ENCODE data around the gene SUZ12. TPM values are rescaled to one million over a fixed set of nuclear protein-coding genes. Genes with fewer than 3 reads are reported as not detected.

The SUZ12 gene
- total and polyA plus RNA-seq, 9 of the 15 experiments (the other 6 are each of a cell fraction or from before 2014, with no cell fraction given) = 19.5 to 64.3 (median 47.2) TPM

- TF ChIP-seq USF2 (CRISPR knock-in tag; IDR thresholded peaks at IDR 0.05) = peak; percentile 21; the same call in 1 of the 2 replicates
These were observed at the start of gene SUZ12 (continued) for GRCh38 chr17:31936615-31937609.

GRCh38 chr17:31888124-31888523 lies 48.7 kb upstream of the SUZ12 start:
- Histone ChIP-seq H4K20me1 (replicated peaks; ENCODE audit: control insufficient read depth, insufficient read depth, low read length) (no peaks in the 10 kb centered on the region), H3K36me3 (ENCODE audit: control insufficient read depth, insufficient read depth, low read length) (peaks cover 89% of the 10 kb centered on the region), H3K4me2 (ENCODE audit: insufficient read depth, low read length) (no peak overlapping the region), H3K9ac (ENCODE audit: insufficient read depth in 1 of 2, low read depth in 2 of 2, low read length in 2 of 2) (no peak overlapping the region), H3K79me2 (ENCODE audit: control insufficient read depth, insufficient read depth, low read length) (no peaks in the 10 kb centered on the region), H3K4me3 (no peak overlapping the region), H3K27me3 (ENCODE audit: control insufficient read depth in 2 of 2, insufficient read depth in 2 of 2, low read length in 2 of 2) (no peaks in the 10 kb centered on the region), H3K9me3 (replicated peaks; ENCODE audit: control insufficient read depth, insufficient read depth, low read depth, low read length) (no peaks in the 10 kb centered on the region), H3K27ac (ENCODE audit: extremely low read depth, low read depth, low read length) (no peak overlapping the region), H3K4me1 (replicated peaks in 1 of 2; ENCODE audit: control insufficient read depth in 2 of 2, insufficient read depth in 2 of 2, low read length in 2 of 2) (no peaks in the 10 kb centered on the region), H2AFZ (ENCODE audit: low read depth, low read length) (no peak overlapping the region), H3K9me1 (ENCODE audit: control insufficient read depth, insufficient read depth, low read length) (no peaks in the 10 kb centered on the region)
- FAIRE-seq = no peak
- WGBS (ENCODE audit: insufficient coverage, low coverage, missing lambda C conversion rate) = 93% methylated on average over 4 of the region's 4 CpGs
- no peak for DNase-seq (ENCODE audit: extremely low read depth in 1 of 4, low spot score in 3 of 4)
- no peak for TF ChIP-seq RBM39 (optimal IDR thresholded peaks at IDR 0.05; ENCODE audit: low read depth, low read length)
- TF ChIP-seq SRSF1 (IDR thresholded peaks at IDR 0.05; ENCODE audit: low read depth, low read length) = no peak
- TF ChIP-seq ZNF354B (CRISPR knock-in tag; IDR thresholded peaks at IDR 0.05) = no peak
- TF ChIP-seq SAFB (IDR thresholded peaks at IDR 0.05; ENCODE audit: borderline replicate concordance, low read depth, low read length) = no peak
- TF ChIP-seq NR4A1 (CRISPR knock-in tag; IDR thresholded peaks at IDR 0.05) = no peak
- TF ChIP-seq NR4A1 (tag; IDR thresholded peaks at IDR 0.05) = no peak
- TF ChIP-seq RUNX1 (IDR thresholded peaks at IDR 0.05; ENCODE audit: low read depth) = no peak
- no peak for TF ChIP-seq ARHGAP35 (IDR thresholded peaks at IDR 0.05; ENCODE audit: partially characterized antibody)
- TF ChIP-seq CBX3 (IDR thresholded peaks at IDR 0.05; ENCODE audit: borderline replicate concordance in 1 of 2, low read length in 2 of 2) = no peak
- no peak for TF ChIP-seq SIX5 (IDR thresholded peaks at IDR 0.05; ENCODE audit: borderline replicate concordance in 1 of 2, insufficient read depth in 1 of 2, low read depth in 1 of 2, low read length in 2 of 2)
- TF ChIP-seq NR2C2 (CRISPR knock-in tag; IDR thresholded peaks at IDR 0.05) = no peak
- TF ChIP-seq NR2C2 (tag; IDR thresholded peaks at IDR 0.05) = no peak
- TF ChIP-seq SREBF2 (CRISPR knock-in tag; IDR thresholded peaks at IDR 0.05) = no peak
- no peak for TF ChIP-seq ZNF408 (CRISPR knock-in tag; IDR thresholded peaks at IDR 0.05; ENCODE audit: low read depth)
- in situ Hi-C loops (cut with MboI) (no loop called here), intact Hi-C loops (cut with micrococcal nuclease) (no loop called here)
- ATAC-seq = no peak
- CTCF ChIA-PET (ENCODE audit: low intra/inter-chr PET ratio) = no interaction called here
- POLR2A ChIA-PET = interaction anchor here (0.6 to 1.7 kb wide), 2 partner anchors 29 to 235 kb away, joined by 3 to 4 read pairs; partner anchors contain the start of gene COPRS
- no TSS peak for BruUV-seq (replicated peaks)

All from K562 (cell line).